IPS-18a (cell line): ENCODE data around the gene GPR173.

Source experiments
- H3K27ac ChIP-seq: one replicate; pipeline ENCODE4 v1.5.1; 2013; ENCODE audit warnings: low read length
- H3K27me3 ChIP-seq: one replicate; pipeline ENCODE4 v1.6.1; 2013; ENCODE audit warnings: mild to moderate bottlenecking, low read length; ENCODE audit not compliant: control insufficient read depth, insufficient read depth
- H3K36me3 ChIP-seq: one replicate; pipeline ENCODE4 v1.6.1; 2013; ENCODE audit warnings: low read depth, low read length; ENCODE audit not compliant: control insufficient read depth
- H3K4me1 ChIP-seq: one replicate; pipeline ENCODE4 v1.6.1; 2013; ENCODE audit warnings: low read depth, low read length; ENCODE audit not compliant: control insufficient read depth
- H3K4me3 ChIP-seq: one replicate; pipeline ENCODE4 v1.5.1; 2013; ENCODE audit warnings: low read length
- H3K9ac ChIP-seq: one replicate; pipeline ENCODE4 v1.6.1; 2013; ENCODE audit warnings: mild to moderate bottlenecking, low read length, moderate library complexity
- H3K9me3 ChIP-seq: one replicate; pipeline ENCODE4 v1.6.1; 2013; ENCODE audit warnings: low read depth, low read length; ENCODE audit not compliant: control insufficient read depth

The GPR173 gene

DNA sequence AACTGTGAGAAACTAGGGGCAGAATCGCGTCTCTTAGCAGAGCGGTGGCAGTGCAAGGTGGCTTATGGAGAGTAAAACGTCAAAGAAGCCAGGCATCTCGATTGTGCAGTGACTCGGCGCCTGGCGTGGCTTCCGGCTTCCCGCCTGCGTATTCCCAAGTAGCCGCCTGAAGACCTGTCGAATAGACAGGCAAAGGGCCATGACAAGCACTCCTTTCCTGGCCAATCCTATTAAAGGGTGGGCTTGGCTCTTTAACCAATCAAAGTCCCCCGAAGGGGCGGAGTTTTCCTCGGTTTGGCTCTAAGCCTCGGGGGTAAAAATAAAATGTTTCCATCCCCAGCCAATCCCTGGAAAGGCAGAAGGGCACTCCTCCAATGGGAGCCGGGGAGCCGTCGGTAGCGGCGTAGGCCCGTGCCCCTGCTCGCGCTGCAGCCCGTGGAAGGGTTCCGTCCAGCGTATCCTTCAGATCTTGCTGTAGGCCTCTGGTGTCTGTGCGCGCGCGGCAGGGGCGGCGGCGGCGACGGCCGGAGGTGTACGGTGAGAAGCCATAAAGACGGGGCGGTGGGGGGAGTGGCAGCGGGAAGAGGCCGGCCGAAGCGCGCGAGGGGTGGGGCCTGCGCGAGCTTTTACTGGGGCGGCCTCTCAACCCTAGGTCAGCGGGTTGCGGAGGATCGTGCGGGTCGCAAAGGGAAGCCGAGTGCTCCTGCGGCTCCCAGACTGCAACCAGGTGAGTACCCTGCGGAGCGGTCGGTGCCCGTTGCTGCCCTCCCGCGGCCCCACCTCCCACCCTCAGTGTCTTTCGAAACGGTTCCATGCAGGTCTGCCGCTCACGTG lies 45.4 kb downstream of the GPR173 start, which contains the start of gene KANTR:
TSS of gene KANTR (plus strand) at position 395 of the 834 bp plus-strand sequence. CDS start 30,131 bp downstream, outside the sequence.
- peaks cover 7% of the 10 kb centered on the region for H3K9me3 ChIP-seq
- no peaks in the 10 kb centered on the region for H3K4me1 ChIP-seq
- peak within 1 kb of the TSS; percentile 59 for H3K27ac ChIP-seq
- no peaks in the 10 kb centered on the region for H3K27me3 ChIP-seq
- H3K4me3 ChIP-seq = peak within 1 kb of the TSS; percentile 76
- no peaks in the 10 kb centered on the region for H3K36me3 ChIP-seq
- H3K9ac ChIP-seq = peak within 1 kb of the TSS; percentile 62

GRCh38 chrX:53094582-53094905 lies 46.0 kb downstream of the GPR173 start:
- Histone ChIP-seq H3K9me3 (peaks cover 7% of the 10 kb centered on the region), H3K4me3 (peak overlapping the region; percentile 76), H3K9ac (peak overlapping the region; percentile 29), H3K27me3 (no peaks in the 10 kb centered on the region), H3K36me3 (no peaks in the 10 kb centered on the region), H3K4me1 (no peaks in the 10 kb centered on the region), H3K27ac (no peak overlapping the region)

GRCh38 chrX:53095796-53096195 lies 47.2 kb downstream of the GPR173 start:
- Histone ChIP-seq H3K9ac (no peak overlapping the region), H3K27me3 (no peaks in the 10 kb centered on the region), H3K27ac (no peak overlapping the region), H3K4me3 (no peak overlapping the region), H3K9me3 (peaks cover 4% of the 10 kb centered on the region), H3K36me3 (no peaks in the 10 kb centered on the region), H3K4me1 (no peaks in the 10 kb centered on the region)

DNA sequence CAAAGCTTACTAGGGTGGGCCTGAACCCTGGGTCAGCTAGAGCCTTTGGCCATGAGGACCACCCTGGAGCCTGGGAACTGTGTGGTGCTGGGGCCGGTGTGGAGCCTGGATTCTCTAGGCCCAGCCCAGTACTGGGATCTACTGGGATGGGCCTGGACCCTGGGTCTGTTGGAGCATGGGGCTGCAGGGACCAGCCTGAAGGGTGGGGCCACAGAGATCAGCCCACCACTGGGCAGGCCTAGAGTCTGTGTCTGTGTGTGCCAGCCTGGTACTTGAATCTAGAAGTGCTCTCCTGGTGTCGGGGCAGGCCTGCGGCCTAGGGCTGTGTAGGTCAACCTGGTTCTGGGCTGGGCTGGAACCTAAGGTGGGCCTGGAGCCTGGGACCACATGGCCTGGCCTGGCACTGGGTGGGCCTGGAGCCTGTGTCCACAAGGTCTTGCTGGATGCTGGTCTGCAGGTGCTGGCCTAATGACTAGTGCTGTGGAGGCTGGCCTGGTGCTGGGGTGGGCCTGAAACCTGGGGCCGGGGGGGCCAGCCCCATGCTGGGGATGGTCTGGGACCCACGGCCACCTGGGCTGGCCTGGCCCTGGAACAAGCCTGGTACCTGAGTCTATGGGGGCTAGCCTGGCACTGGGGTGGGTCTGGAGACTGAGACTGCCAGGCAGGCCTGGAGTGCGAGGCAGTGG lies 66.4 kb downstream of the GPR173 start:
- no peak overlapping the region for H3K9ac ChIP-seq
- H3K4me3 ChIP-seq = no peak overlapping the region
- H3K36me3 ChIP-seq = no peaks in the 10 kb centered on the region
- H3K27ac ChIP-seq = no peak overlapping the region
- H3K4me1 ChIP-seq = no peaks in the 10 kb centered on the region
- H3K9me3 ChIP-seq = peaks cover 11% of the 10 kb centered on the region
- no peaks in the 10 kb centered on the region for H3K27me3 ChIP-seq

DNA sequence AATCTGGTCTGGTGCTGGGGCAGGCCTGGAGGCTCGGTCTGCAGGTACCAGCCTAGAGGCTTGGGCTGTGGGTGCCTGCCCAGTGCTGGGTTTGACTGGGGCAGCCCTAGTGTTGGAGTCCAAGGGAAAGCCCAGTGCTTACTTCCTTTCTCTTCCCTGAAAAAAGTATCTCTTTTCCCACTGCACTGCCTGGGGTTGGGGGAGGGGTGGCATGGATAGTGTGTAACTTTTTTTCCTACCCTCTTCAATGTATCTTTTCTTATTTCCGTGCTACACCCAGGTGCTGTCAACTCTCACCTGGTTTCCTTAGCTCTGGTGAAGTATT lies 66.9 kb downstream of the GPR173 start:
- no peak overlapping the region for H3K27ac ChIP-seq
- H3K9ac ChIP-seq = no peak overlapping the region
- no peaks in the 10 kb centered on the region for H3K4me1 ChIP-seq
- no peaks in the 10 kb centered on the region for H3K36me3 ChIP-seq
- no peak overlapping the region for H3K4me3 ChIP-seq
- peaks cover 7% of the 10 kb centered on the region for H3K9me3 ChIP-seq
- H3K27me3 ChIP-seq = no peaks in the 10 kb centered on the region

GRCh38 chrX:53116101-53116500 lies 67.5 kb downstream of the GPR173 start:
- Histone ChIP-seq H3K4me3 (no peak overlapping the region), H3K4me1 (no peaks in the 10 kb centered on the region), H3K27ac (no peak overlapping the region), H3K9me3 (peaks cover 7% of the 10 kb centered on the region), H3K36me3 (no peaks in the 10 kb centered on the region), H3K9ac (no peak overlapping the region), H3K27me3 (no peaks in the 10 kb centered on the region)

DNA sequence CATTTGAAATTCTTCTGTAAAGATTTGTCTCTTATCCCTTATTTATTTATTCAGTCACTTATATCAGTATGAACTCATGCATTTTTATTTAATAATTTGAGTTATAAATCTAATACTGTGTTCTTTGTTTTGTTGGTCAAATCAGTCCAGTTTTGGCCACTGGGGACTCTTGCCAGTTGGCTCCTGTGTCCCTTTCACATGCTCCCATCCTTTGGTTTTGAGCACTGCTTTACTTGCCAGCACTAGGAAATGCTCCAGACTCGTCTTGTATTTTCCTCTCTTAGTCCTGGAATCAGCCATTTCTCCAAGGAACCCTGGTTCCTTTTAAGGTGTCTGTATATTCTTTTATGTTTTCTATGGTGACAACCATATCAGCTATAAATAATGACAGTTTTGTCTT lies 73.4 kb downstream of the GPR173 start:
- Histone ChIP-seq H3K27me3 (no peaks in the 10 kb centered on the region), H3K4me1 (no peaks in the 10 kb centered on the region), H3K36me3 (no peaks in the 10 kb centered on the region), H3K9me3 (peaks cover 10% of the 10 kb centered on the region), H3K4me3 (no peak overlapping the region), H3K27ac (no peak overlapping the region), H3K9ac (no peak overlapping the region)

DNA sequence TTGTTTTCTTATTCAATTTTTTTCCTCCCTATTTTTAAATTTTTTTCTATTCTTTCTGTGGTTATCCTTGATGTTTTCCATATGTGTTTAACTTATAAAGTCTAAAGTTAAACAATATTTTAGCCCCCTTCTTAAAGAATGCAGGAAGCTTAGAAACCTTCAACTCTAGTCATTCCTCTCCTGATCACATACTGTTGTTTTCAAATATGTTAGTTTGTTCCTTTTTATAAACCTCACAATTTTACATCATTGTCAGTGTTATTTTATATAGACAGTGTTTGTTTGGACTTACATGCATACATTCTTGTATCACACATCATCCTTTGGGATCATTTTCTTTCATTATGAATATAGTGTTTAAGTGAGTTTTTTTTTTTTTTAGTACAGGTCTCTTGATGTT lies 76.9 kb downstream of the GPR173 start:
- Histone ChIP-seq H3K9me3 (peaks cover 3% of the 10 kb centered on the region), H3K9ac (no peak overlapping the region), H3K4me3 (no peak overlapping the region), H3K27ac (no peak overlapping the region), H3K36me3 (no peaks in the 10 kb centered on the region), H3K27me3 (no peaks in the 10 kb centered on the region), H3K4me1 (no peaks in the 10 kb centered on the region)

- H3K9ac ChIP-seq = no peak overlapping the region
- H3K4me3 ChIP-seq = no peak overlapping the region
- no peaks in the 10 kb centered on the region for H3K27me3 ChIP-seq
- H3K9me3 ChIP-seq = peaks cover 3% of the 10 kb centered on the region
- no peak overlapping the region for H3K27ac ChIP-seq
- no peaks in the 10 kb centered on the region for H3K36me3 ChIP-seq
- H3K4me1 ChIP-seq = no peaks in the 10 kb centered on the region
Measured at GRCh38 chrX:53126377-53126776, 77.8 kb downstream of the GPR173 start.

DNA sequence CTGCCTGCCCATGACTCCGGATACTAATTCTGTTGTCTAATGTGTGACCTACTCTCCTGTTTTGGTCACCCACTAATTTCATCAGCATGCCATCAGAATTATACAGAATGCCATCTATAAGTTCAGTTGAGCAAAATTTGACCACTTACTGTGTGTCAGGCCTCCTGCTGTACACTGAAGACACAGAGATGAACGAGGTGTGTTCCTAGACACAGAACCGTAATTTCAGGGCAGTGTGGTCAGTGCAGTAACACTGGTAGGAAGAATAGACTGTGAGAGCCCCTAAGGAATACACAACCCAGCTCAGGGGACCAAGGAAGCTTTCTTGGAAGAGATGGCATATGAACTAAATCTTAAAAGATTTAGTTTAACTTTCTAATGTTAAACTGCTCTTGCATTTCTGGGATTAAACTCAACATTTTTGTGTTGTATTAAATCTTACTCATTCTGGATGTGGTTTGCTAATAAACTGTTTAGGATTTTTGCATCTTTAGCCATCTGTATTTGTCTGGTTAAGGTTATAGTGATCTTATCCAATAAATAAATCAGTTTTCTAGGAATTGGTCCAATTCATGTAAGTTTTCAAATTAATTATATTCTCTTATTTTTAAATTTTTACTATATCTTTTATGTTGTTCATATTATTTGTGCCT lies 79.6 kb downstream of the GPR173 start:
- H3K27me3 ChIP-seq = no peaks in the 10 kb centered on the region
- H3K36me3 ChIP-seq = no peaks in the 10 kb centered on the region

More for the DNA sequence above, 79.6 kb downstream of the GPR173 start:
- no peak overlapping the region for H3K27ac ChIP-seq
- peaks cover 3% of the 10 kb centered on the region for H3K9me3 ChIP-seq
- H3K4me3 ChIP-seq = no peak overlapping the region
- H3K4me1 ChIP-seq = no peaks in the 10 kb centered on the region
- H3K9ac ChIP-seq = no peak overlapping the region
